K562 (cell line): Measurements from ENCODE around the gene LY6G6C. TPM values are rescaled to one million over a fixed set of nuclear protein-coding genes. Genes with fewer than 3 reads are reported as not detected.

ENCODE experiments used
- E2F3 ChIP-seq: fragments of 250-450 bp; sonication (Bioruptor Pico); IDR thresholded peaks from 2 replicates; pipeline ENCODE4 v1.4.0; 2020; ENCODE audit warnings: mild to moderate bottlenecking
- FOXK1 ChIP-seq: sonication (generic); formaldehyde crosslinking; IDR thresholded peaks from 2 replicates; pipeline ENCODE4 v1.8.0; 2022; ENCODE audit warnings: missing genetic modification reagents, mild to moderate bottlenecking, borderline replicate concordance
- HDAC1 ChIP-seq, 2 experiments: fragments of 450-650 bp; IDR thresholded peaks; 2 replicates each; pipeline ENCODE4 v1.6.1; 2016 to 2017; ENCODE audit warnings: inconsistent platforms in 1 of 2, mild to moderate bottlenecking in 1 of 2, moderate library complexity in 1 of 2
- HDAC2 ChIP-seq: fragments of 450-650 bp; IDR thresholded peaks from 2 replicates; pipeline ENCODE4 v1.6.1; 2016; ENCODE audit warnings: mild to moderate bottlenecking
- HDAC3 ChIP-seq: fragments of 450-650 bp; IDR thresholded peaks from 2 replicates; pipeline ENCODE4 v1.6.1; 2018; ENCODE audit warnings: borderline replicate concordance, mild to moderate bottlenecking, moderate library complexity; ENCODE audit not compliant: partially characterized antibody
- HNRNPL ChIP-seq: fragments of 200-400 bp; formaldehyde crosslinking; IDR thresholded peaks from 2 replicates; pipeline ENCODE4 v1.6.1; 2017; ENCODE audit warnings: low read depth, mild to moderate bottlenecking, low read length
- KLF10 ChIP-seq: fragments of 250-450 bp; sonication (Bioruptor Pico); IDR thresholded peaks from 2 replicates; pipeline ENCODE4 v1.6.1; 2021; ENCODE audit warnings: matching md5 sums
- MCM7 ChIP-seq, 2 experiments: fragments of 450-650 bp; IDR thresholded peaks; 2 replicates each; pipeline ENCODE4 v1.6.1; 2016 to 2018
- NFE2 ChIP-seq: IDR thresholded peaks from 2 replicates; pipeline ENCODE4 v1.6.1; 2014; ENCODE audit warnings: antibody characterized with exemption, low read depth
- NFE2L1 ChIP-seq: fragments of 450-650 bp; IDR thresholded peaks from 2 replicates; pipeline ENCODE4 v1.6.1; 2016; ENCODE audit warnings: missing genetic modification characterization, low read depth, mild to moderate bottlenecking, missing compliant biosample characterization, moderate library complexity, borderline replicate concordance
- SMARCB1 ChIP-seq: IDR thresholded peaks from 2 replicates; pipeline ENCODE4 v1.6.1; 2011; ENCODE audit warnings: improper control_type of control experiment, low read depth; ENCODE audit not compliant: insufficient read length
- SRSF3 ChIP-seq: fragments of 200-400 bp; formaldehyde crosslinking; IDR thresholded peaks from 2 replicates; pipeline ENCODE4 v1.6.1; 2016; ENCODE audit warnings: mild to moderate bottlenecking, low read length, moderate library complexity; ENCODE audit not compliant: insufficient read depth
- TAF15 ChIP-seq: fragments of 200-400 bp; formaldehyde crosslinking; IDR thresholded peaks from 2 replicates; pipeline ENCODE4 v1.6.1; 2017; ENCODE audit warnings: mild to moderate bottlenecking, low read depth, low read length, moderate library complexity
- TBL1XR1 ChIP-seq, 2 experiments: IDR thresholded peaks; 2 replicates each; pipeline ENCODE4 v1.6.1; 2012; ENCODE audit warnings: improper control_type of control experiment in 2 of 2, low read length in 2 of 2, mild to moderate bottlenecking in 1 of 2
- THRAP3 ChIP-seq: fragments of 450-650 bp; IDR thresholded peaks from 2 replicates; pipeline ENCODE4 v1.6.1; 2016; ENCODE audit warnings: mild to moderate bottlenecking, inconsistent platforms, borderline replicate concordance
- U2AF2 ChIP-seq: fragments of 200-400 bp; formaldehyde crosslinking; optimal IDR thresholded peaks from 2 replicates; pipeline ENCODE3; 2017; ENCODE audit warnings: low read depth, mild to moderate bottlenecking, low read length
- ZNF444 ChIP-seq: fragments of 250-450 bp; sonication (Bioruptor Pico); IDR thresholded peaks from 2 replicates; pipeline ENCODE4 v1.4.0; 2020; ENCODE audit warnings: mild to moderate bottlenecking, moderate library complexity
- ZNF696 ChIP-seq: fragments of 250-450 bp; sonication (Bioruptor Pico); conservative IDR thresholded peaks from 2 replicates; pipeline ENCODE4 v1.4.0; 2020; ENCODE audit warnings: mild to moderate bottlenecking, moderate library complexity
- ZNF699 ChIP-seq: fragments of 250-450 bp; sonication (Bioruptor Pico); IDR thresholded peaks from 2 replicates; pipeline ENCODE4 v1.8.0; 2021; ENCODE audit warnings: mild to moderate bottlenecking, moderate library complexity; ENCODE audit not compliant: insufficient replicate concordance
- ZNF778 ChIP-seq: fragments of 450-650 bp; formaldehyde crosslinking; IDR thresholded peaks from 2 replicates; pipeline ENCODE4 v1.4.0; 2020; ENCODE audit warnings: mild to moderate bottlenecking, moderate library complexity
- polyA plus RNA-seq, 8 experiments: library from polyadenylated mRNA; depleted of rRNA in 4 of 8; stranded (reverse) in 5 of 8; unstranded in 3 of 8; fragments of >200 nt; fragmentation: Nextera tagmentation in 2 of 8; fragmentation: Illumina TruSeq in 1 of 8; extraction: Ambion mirVana in 2 of 8; extraction: Trizol in 1 of 8; gene quantifications; 2 replicates each; pipeline versions ENCODE4 v1.2.1 to v1.2.3, GENCODE V29; 2011 to 2014; ENCODE audit warnings: inconsistent platforms in 1 of 8, missing spikeins in 1 of 8
- total RNA-seq, 7 experiments: library from RNA; depleted of rRNA in 6 of 7; stranded (reverse); fragments of >200 nt in 6 of 7; fragmentation: Illumina TruSeq in 2 of 7; extraction: Trizol in 2 of 7; gene quantifications; 2 replicates each; pipeline versions ENCODE4 v1.2.1 to v1.2.3, GENCODE V29; 2011 to 2021; ENCODE audit warnings: low replicate concordance in 1 of 7
- TF ChIP-seq, protein P1 (sequence below): fragments of 450-650 bp; IDR thresholded peaks from 2 replicates; pipeline ENCODE4 v1.7.1; 2018; ENCODE audit warnings: mild to moderate bottlenecking, low read depth; ENCODE audit not compliant: partially characterized antibody
- TF ChIP-seq, protein P2 (sequence below): fragments of 450-650 bp; formaldehyde crosslinking; IDR thresholded peaks from 2 replicates; pipeline ENCODE4 v1.4.0; 2020; ENCODE audit warnings: mild to moderate bottlenecking, moderate library complexity
- TF ChIP-seq, protein P3 (sequence below): sonication (generic); formaldehyde crosslinking; IDR thresholded peaks from 2 replicates; pipeline ENCODE4 v1.8.0; 2022; ENCODE audit warnings: mild to moderate bottlenecking, missing genetic modification reagents

LY6G6C gene
- total and polyA plus RNA-seq, 9 of the 15 experiments (the other 6 are each of a cell fraction or from before 2014, with no cell fraction given): 0.06 to 0.20 TPM; not detected in 7

DNA sequence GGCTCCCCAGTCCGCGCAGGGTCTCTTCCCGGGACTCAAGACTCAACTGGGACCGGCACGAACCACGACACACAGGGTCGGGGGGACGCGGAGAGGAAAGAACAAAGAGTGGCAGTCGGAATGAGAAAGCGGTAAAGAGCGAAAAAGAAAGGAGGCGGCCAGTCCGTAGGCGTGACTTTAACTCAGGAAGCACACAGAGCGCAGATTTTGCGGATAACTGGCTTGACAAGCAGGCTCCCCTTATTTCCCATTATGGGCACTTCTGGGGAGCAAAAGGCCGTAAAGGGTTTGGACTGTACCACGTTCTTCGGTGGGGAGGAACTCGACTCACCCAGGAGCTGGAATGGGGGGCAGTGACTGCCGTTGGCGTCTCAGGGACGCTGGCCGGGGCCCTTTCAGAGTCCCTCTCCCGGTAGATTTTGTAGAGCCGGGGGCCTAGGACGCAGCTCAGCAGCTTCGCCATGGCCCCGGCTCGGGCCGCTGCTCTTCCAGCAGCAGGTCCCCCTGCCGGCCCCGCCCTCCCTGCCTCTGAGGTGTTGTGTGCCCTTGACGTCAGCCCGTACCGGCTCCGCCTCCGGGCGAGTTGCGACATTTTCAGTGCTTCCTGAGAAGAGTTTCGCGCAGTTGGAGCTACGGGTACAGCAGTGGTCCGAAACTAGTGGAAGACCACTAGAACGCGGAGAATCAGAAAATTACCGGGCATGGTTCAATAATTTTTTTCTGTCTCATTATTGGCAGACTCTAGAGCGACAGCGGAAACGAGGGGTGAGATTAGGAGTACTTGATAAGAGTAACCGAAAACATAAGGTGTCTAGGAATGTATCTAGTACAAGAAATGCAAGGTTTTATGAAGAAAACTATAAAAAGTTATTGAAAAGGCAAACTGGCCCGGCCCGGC is 18.5 kb downstream of the LY6G6C start, which contains the start of gene ABHD16A (continued):
- TF ChIP-seq, protein P1, sequence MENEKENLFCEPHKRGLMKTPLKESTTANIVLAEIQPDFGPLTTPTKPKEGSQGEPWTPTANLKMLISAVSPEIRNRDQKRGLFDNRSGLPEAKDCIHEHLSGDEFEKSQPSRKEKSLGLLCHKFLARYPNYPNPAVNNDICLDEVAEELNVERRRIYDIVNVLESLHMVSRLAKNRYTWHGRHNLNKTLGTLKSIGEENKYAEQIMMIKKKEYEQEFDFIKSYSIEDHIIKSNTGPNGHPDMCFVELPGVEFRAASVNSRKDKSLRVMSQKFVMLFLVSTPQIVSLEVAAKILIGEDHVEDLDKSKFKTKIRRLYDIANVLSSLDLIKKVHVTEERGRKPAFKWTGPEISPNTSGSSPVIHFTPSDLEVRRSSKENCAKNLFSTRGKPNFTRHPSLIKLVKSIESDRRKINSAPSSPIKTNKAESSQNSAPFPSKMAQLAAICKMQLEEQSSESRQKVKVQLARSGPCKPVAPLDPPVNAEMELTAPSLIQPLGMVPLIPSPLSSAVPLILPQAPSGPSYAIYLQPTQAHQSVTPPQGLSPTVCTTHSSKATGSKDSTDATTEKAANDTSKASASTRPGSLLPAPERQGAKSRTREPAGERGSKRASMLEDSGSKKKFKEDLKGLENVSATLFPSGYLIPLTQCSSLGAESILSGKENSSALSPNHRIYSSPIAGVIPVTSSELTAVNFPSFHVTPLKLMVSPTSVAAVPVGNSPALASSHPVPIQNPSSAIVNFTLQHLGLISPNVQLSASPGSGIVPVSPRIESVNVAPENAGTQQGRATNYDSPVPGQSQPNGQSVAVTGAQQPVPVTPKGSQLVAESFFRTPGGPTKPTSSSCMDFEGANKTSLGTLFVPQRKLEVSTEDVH: peak; percentile 33
- TF ChIP-seq, protein P2, sequence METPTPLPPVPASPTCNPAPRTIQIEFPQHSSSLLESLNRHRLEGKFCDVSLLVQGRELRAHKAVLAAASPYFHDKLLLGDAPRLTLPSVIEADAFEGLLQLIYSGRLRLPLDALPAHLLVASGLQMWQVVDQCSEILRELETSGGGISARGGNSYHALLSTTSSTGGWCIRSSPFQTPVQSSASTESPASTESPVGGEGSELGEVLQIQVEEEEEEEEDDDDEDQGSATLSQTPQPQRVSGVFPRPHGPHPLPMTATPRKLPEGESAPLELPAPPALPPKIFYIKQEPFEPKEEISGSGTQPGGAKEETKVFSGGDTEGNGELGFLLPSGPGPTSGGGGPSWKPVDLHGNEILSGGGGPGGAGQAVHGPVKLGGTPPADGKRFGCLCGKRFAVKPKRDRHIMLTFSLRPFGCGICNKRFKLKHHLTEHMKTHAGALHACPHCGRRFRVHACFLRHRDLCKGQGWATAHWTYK (CRISPR knock-in tag): peak; percentile 85
- TF ChIP-seq HNRNPL (no peak), MCM7 (IDR thresholded peaks at IDR 0.05) (peak in 1 of 2 experiments; percentile 6; a peak in 1 of 4 replicates), U2AF2 (no peak), HDAC1 (IDR thresholded peaks at IDR 0.05) (peak in 1 of 2 experiments; percentile 91; a peak in 2 of 4 replicates), HDAC2 (peak; percentile 58), ZNF444 (CRISPR knock-in tag) (no peak), ZNF778 (CRISPR knock-in tag) (no peak), SMARCB1 (peak; percentile 80), TBL1XR1 (IDR thresholded peaks at IDR 0.05; ENCODE audit: low read length in 2 of 2) (peak; percentile 78 to 88), NFE2 (peak; percentile 18; the same call in 1 of the 2 replicates), E2F3 (CRISPR knock-in tag) (no peak), KLF10 (no peak), SRSF3 (peak; percentile 89; the same call in 1 of the 2 replicates), TAF15 (no peak), HDAC3 (no peak), ZNF699 (CRISPR knock-in tag) (no peak), NFE2L1 (no peak), FOXK1 (CRISPR knock-in tag) (0 out of 2 replicates have a peak, but pooled peaks have one; percentile 64), THRAP3 (no peak), ZNF696 (CRISPR knock-in tag) (no peak)
- TF ChIP-seq, protein P3, sequence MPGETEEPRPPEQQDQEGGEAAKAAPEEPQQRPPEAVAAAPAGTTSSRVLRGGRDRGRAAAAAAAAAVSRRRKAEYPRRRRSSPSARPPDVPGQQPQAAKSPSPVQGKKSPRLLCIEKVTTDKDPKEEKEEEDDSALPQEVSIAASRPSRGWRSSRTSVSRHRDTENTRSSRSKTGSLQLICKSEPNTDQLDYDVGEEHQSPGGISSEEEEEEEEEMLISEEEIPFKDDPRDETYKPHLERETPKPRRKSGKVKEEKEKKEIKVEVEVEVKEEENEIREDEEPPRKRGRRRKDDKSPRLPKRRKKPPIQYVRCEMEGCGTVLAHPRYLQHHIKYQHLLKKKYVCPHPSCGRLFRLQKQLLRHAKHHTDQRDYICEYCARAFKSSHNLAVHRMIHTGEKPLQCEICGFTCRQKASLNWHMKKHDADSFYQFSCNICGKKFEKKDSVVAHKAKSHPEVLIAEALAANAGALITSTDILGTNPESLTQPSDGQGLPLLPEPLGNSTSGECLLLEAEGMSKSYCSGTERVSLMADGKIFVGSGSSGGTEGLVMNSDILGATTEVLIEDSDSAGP (CRISPR knock-in tag): peak; percentile 68
